Karpas-422 (cell line): ENCODE results near the gene SGPP1. TPM values are rescaled to one million over a fixed set of nuclear protein-coding genes. Genes with fewer than 3 reads are reported as not detected.
"Not testable (repeated sequence)": the region's sequence is repeated elsewhere in the genome, so short reads cannot be mapped to it uniquely, and the experiment has no call there.

Source experiments
- DNase-seq: peaks from one replicate; pipeline ENCODE4 v3.0.0-alpha.2; 2015
- H2AFZ ChIP-seq: fragments of 200-600 bp; sonication (generic); 2 replicates; pipeline ENCODE4 v1.6.1; 2014; ENCODE audit warnings: antibody characterized with exemption, low read length, mixed read lengths
- H3K27ac ChIP-seq: fragments of 200-600 bp; sonication (generic); 2 replicates; pipeline ENCODE4 v1.5.1; 2014; ENCODE audit warnings: mild to moderate bottlenecking, low read length, moderate library complexity
- H3K27me3 ChIP-seq: fragments of 200-600 bp; sonication (generic); 2 replicates; pipeline ENCODE4 v1.6.1; 2014; ENCODE audit warnings: low read length, mixed read lengths
- H3K36me3 ChIP-seq: fragments of 200-600 bp; sonication (generic); 2 replicates; pipeline ENCODE4 v1.6.1; 2014; ENCODE audit warnings: low read length, mixed read lengths; ENCODE audit not compliant: insufficient read depth
- H3K4me1 ChIP-seq: fragments of 200-600 bp; sonication (generic); 2 replicates; pipeline ENCODE4 v1.6.1; 2014; ENCODE audit warnings: mild to moderate bottlenecking, low read length, mixed read lengths
- H3K4me2 ChIP-seq: fragments of 200-600 bp; sonication (generic); 2 replicates; pipeline ENCODE4 v1.6.1; 2014; ENCODE audit warnings: low read length, low read depth, mild to moderate bottlenecking; ENCODE audit not compliant: poor library complexity, severe bottlenecking
- H3K4me3 ChIP-seq: fragments of 200-600 bp; sonication (generic); 2 replicates; pipeline ENCODE4 v1.5.1; 2014; ENCODE audit warnings: mild to moderate bottlenecking, antibody characterized with exemption, low read length, mixed read lengths
- H3K79me2 ChIP-seq: fragments of 200-600 bp; sonication (generic); 2 replicates; pipeline ENCODE4 v1.6.1; 2014; ENCODE audit warnings: mild to moderate bottlenecking, low read length, mixed read lengths
- H3K9ac ChIP-seq: fragments of 200-600 bp; sonication (generic); 2 replicates; pipeline ENCODE4 v1.6.0; 2014; ENCODE audit warnings: low read length
- H3K9me2 ChIP-seq: fragments of 200-600 bp; sonication (generic), shearing (Covaris generic); replicated peaks from 2 replicates; pipeline ENCODE4 v1.6.0; 2014; ENCODE audit warnings: mild to moderate bottlenecking, low read length, moderate library complexity; ENCODE audit not compliant: insufficient read depth
- H3K9me3 ChIP-seq: fragments of 300-700, 200-600 bp; sonication (generic); 2 replicates; pipeline ENCODE4 v1.6.1; 2014; ENCODE audit warnings: low read length, mixed read lengths
- H4K20me1 ChIP-seq: fragments of 200-600 bp; sonication (generic); 2 replicates; pipeline ENCODE4 v1.6.1; 2014; ENCODE audit warnings: mild to moderate bottlenecking, antibody characterized with exemption, low read length, low read depth; ENCODE audit not compliant: insufficient read depth
- small RNA-seq: library from RNA; depleted of rRNA; stranded (forward); fragments of <200 nt; gene quantifications from one replicate; pipeline ENCODE3, GENCODE V24; 2014
- total RNA-seq: library from RNA; depleted of rRNA; stranded (reverse); fragments of >200 nt; shearing (Covaris generic); gene quantifications from 2 replicates; pipeline ENCODE4 v1.2.3, GENCODE V29; 2014; ENCODE audit warnings: low replicate concordance; rRNA removed

SGPP1 gene
- total RNA-seq, 1 experiment from 2014 or later, result 185 TPM

- H3K79me2 ChIP-seq, result peaks cover 100% of the 10 kb centered on the region
- H3K4me2 ChIP-seq, H3K9ac ChIP-seq, H2AFZ ChIP-seq, H3K9me2 ChIP-seq, H3K27ac ChIP-seq, H3K27me3 ChIP-seq, H3K4me3 ChIP-seq, H4K20me1 ChIP-seq, DNase-seq: not testable (repeated sequence)
- peaks cover 10% of the 10 kb centered on the region for H3K9me3 ChIP-seq
- peaks cover 24% of the 10 kb centered on the region for H3K4me1 ChIP-seq
- H3K36me3 ChIP-seq, result peaks cover 16% of the 10 kb centered on the region; the same call in 1 of the 2 replicates
These were observed 91.7 kb downstream of the SGPP1 start for GRCh38 chr14:63636094-63636635.

Small RNA genes lying within 50 kb of the gene (small RNA-seq; reads per million reads assigned to genes)
- 0.12 reads per million for gene AL161670.1
- not detected for gene RF00012
- gene RNU7-116P, result not detected

Other genes starting within 250 kb of the SGPP1 start
- gene PPP2R5E, start 184.7 kb downstream of the SGPP1 start, total RNA-seq, result 25.6 and 58.3 TPM in 2 replicates
- 20.1 and 34.4 TPM in 2 replicates for gene WDR89, start 86.2 kb downstream of the SGPP1 start, total RNA-seq
- gene SYNE2, start 124.9 kb upstream of the SGPP1 start, total RNA-seq, result 22.5 and 25.9 TPM in 2 replicates